BE2C (cell line): Measurements from ENCODE around the gene TCF19.

ENCODE experiments used
- DNase-seq: peaks from one replicate; pipeline ENCODE4 v3.0.0-alpha.2; 2020
- H3K27me3 ChIP-seq: fragments of 250-450 bp; sonication (Bioruptor Pico); 2 replicates; pipeline ENCODE4 v1.5.1; 2020; ENCODE audit warnings: mild to moderate bottlenecking
- H3K36me3 ChIP-seq: fragments of 250-450 bp; sonication (Bioruptor Pico); 2 replicates; pipeline ENCODE4 v1.5.1; 2020; ENCODE audit warnings: mild to moderate bottlenecking
- H3K4me1 ChIP-seq: fragments of 250-450 bp; sonication (Bioruptor Pico); 2 replicates; pipeline ENCODE4 v1.5.1; 2020
- H3K4me3 ChIP-seq: 2 replicates; pipeline ENCODE4 v1.5.1; 2011; ENCODE audit warnings: low read depth, low read length
- H3K9me3 ChIP-seq: fragments of 250-450 bp; sonication (Bioruptor Pico); 2 replicates; pipeline ENCODE4 v1.5.1; 2020
- CTCF ChIP-seq: IDR thresholded peaks from 2 replicates; pipeline ENCODE4 v1.5.1; 2012; ENCODE audit warnings: mild to moderate bottlenecking, low read depth, low read length

TCF19 gene

GRCh38 chr6:31114541-31114878, 43.9 kb upstream of the TCF19 start, which contains the start of gene PSORS1C1:
Gene PSORS1C1 (plus strand): TSS chr6:31114800. CDS start chr6:31129633, 14,833 bp downstream.
- Histone ChIP-seq H3K27me3 (peaks cover 56% of the 10 kb centered on the region), H3K36me3 (no peaks in the 10 kb centered on the region), H3K4me1 (no peaks in the 10 kb centered on the region), H3K4me3 (no peak within 1 kb of the TSS), H3K9me3 (no peaks in the 10 kb centered on the region)
- no peak for TF ChIP-seq CTCF
- no peak for DNase-seq

- H3K36me3 ChIP-seq = no peaks in the 10 kb centered on the region
- no peak for DNase-seq
- TF ChIP-seq CTCF = no peak
- no peaks in the 10 kb centered on the region for H3K9me3 ChIP-seq
- H3K4me3 ChIP-seq = no peak overlapping the region
- H3K4me1 ChIP-seq = no peaks in the 10 kb centered on the region
- H3K27me3 ChIP-seq = peaks cover 49% of the 10 kb centered on the region
Observed at GRCh38 chr6:31114970-31115849, 43.2 kb upstream of the TCF19 start.

- no peak for TF ChIP-seq CTCF
- DNase-seq = no peak
- H3K36me3 ChIP-seq = no peaks in the 10 kb centered on the region
- no peak overlapping the region for H3K4me3 ChIP-seq
- no peaks in the 10 kb centered on the region for H3K9me3 ChIP-seq
- peaks cover 44% of the 10 kb centered on the region for H3K27me3 ChIP-seq
- H3K4me1 ChIP-seq = no peaks in the 10 kb centered on the region
Observed at GRCh38 chr6:31115941-31116560, 42.3 kb upstream of the TCF19 start.

- DNase-seq = no peak
- Histone ChIP-seq H3K27me3 (peaks cover 40% of the 10 kb centered on the region), H3K9me3 (no peaks in the 10 kb centered on the region), H3K36me3 (no peaks in the 10 kb centered on the region), H3K4me3 (no peak overlapping the region), H3K4me1 (no peaks in the 10 kb centered on the region)
- TF ChIP-seq CTCF = no peak
Observed at GRCh38 chr6:31116661-31117385, 41.6 kb upstream of the TCF19 start.

GRCh38 chr6:31118178-31118577, 40.2 kb upstream of the TCF19 start:
- Histone ChIP-seq H3K4me1 (no peaks in the 10 kb centered on the region), H3K36me3 (no peaks in the 10 kb centered on the region), H3K9me3 (no peaks in the 10 kb centered on the region), H3K27me3 (peaks cover 28% of the 10 kb centered on the region), H3K4me3 (no peak overlapping the region)
- no peak for DNase-seq
- TF ChIP-seq CTCF = no peak
